Ishikawa (cell line): ENCODE measurements around the gene XIAP.

ENCODE experiments used
- CEBPB ChIP-seq: IDR thresholded peaks from 2 replicates; pipeline ENCODE4 v1.6.1; 2012
- EP300 ChIP-seq: IDR thresholded peaks from 2 replicates; pipeline ENCODE4 v1.6.1; 2012; ENCODE audit warnings: borderline replicate concordance
- MAX ChIP-seq: IDR thresholded peaks from 2 replicates; pipeline ENCODE4 v1.6.1; 2012
- RAD21 ChIP-seq: IDR thresholded peaks from 2 replicates; pipeline ENCODE4 v1.6.1; 2012; ENCODE audit warnings: low read depth

DNA sequence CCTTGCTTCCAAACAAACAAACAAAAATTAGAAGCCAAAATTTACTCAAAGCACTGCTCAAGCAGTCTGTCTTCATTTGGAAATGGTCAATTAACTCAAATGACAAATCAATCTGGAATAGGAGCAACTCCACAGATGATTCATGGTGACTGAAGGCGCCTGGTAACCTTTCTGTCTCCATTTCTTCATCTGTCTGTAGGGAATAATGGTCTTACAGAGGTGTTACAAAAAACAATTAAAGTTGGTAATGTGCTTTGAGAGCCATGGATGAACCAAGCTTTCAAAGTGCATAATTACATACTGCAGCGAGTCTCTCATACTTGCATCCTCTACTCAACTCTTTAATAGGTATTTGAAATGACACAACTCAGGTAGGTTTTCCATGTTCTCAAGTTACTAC, 63.4 kb downstream of the XIAP start:
- TF ChIP-seq EP300 = no peak
- TF ChIP-seq MAX = no peak
- no peak for TF ChIP-seq CEBPB
- no peak for TF ChIP-seq RAD21
